HG02840 (cell line): ENCODE data around the gene MPND.
"Not testable (repeated sequence)": the region's sequence is repeated elsewhere in the genome, so short reads cannot be mapped to it uniquely, and the experiment has no call there.

Experiments
- ATAC-seq: cut with Tn5 transposase; IDR thresholded peaks from one replicate; pipeline ENCODE4 v1.9.1; 2021; ENCODE audit warnings: mild to moderate bottlenecking, moderate library complexity, moderate number of reproducible peaks; ENCODE audit not compliant: unreplicated experiment, low FRiP score

Gene MPND

GRCh38 chr19:4319067-4319718, 24.2 kb upstream of the MPND start:
- ATAC-seq = no peak

- ATAC-seq = no peak
Measured at GRCh38 chr19:4320419-4320818, 22.9 kb upstream of the MPND start.

GRCh38 chr19:4322942-4323665, 20.3 kb upstream of the MPND start:
- ATAC-seq = no peak

- no peak for ATAC-seq
Measured at GRCh38 chr19:4323692-4324091, 19.7 kb upstream of the MPND start.

GRCh38 chr19:4324228-4324627, 19.1 kb upstream of the MPND start:
- ATAC-seq = no peak

- no peak for ATAC-seq
Measured at GRCh38 chr19:4326215-4326836, 17.0 kb upstream of the MPND start.

- ATAC-seq = no peak
Measured at GRCh38 chr19:4326837-4327251, 16.5 kb upstream of the MPND start.

- ATAC-seq = no peak
Measured at GRCh38 chr19:4327252-4327876, 16.0 kb upstream of the MPND start.

GRCh38 chr19:4327877-4328242, 15.5 kb upstream of the MPND start:
- peak; percentile 7 for ATAC-seq

GRCh38 chr19:4328243-4328990, 14.9 kb upstream of the MPND start:
- ATAC-seq = peak; percentile 73

- not testable (repeated sequence) for ATAC-seq
Measured at GRCh38 chr19:4328991-4329681, 14.2 kb upstream of the MPND start.

GRCh38 chr19:4329858-4330257, 13.5 kb upstream of the MPND start:
- no peak for ATAC-seq

GRCh38 chr19:4334929-4335570, 8.3 kb upstream of the MPND start:
- ATAC-seq = no peak

GRCh38 chr19:4337906-4338440, 5.4 kb upstream of the MPND start:
- no peak for ATAC-seq

GRCh38 chr19:4338441-4339355, 4.7 kb upstream of the MPND start, which contains the start of gene STAP2:
STAP2 (minus strand) TSS chr19:4338827; CDS start chr19:4338753, 74 bp downstream.
- no peak for ATAC-seq

- no peak for ATAC-seq
Measured at GRCh38 chr19:4342314-4342614, 1.1 kb upstream of the MPND start.

GRCh38 chr19:4342615-4343369, 570 bp upstream of the MPND start:
- peak; percentile 83 for ATAC-seq
